CD4-positive, alpha-beta memory T cell (primary cell): Measurements from ENCODE around the gene FBN3. TPM values are rescaled to one million over a fixed set of nuclear protein-coding genes. Genes with fewer than 3 reads are reported as not detected.
A peak's percentile ranks its signal among the peaks of the same experiment; 100 is the strongest.

Experiments used
- CTCF ChIA-PET: fragments of 350-600 bp; sonication (Branson Sonifier 250); formaldehyde crosslinking; loops from one replicate; lab custom pipeline; 2021; ENCODE audit warnings: inconsistent platforms; ENCODE audit not compliant: partially characterized antibody; lab: Charles Lee
- POLR2A ChIA-PET: fragments of 350-600 bp; sonication (Branson Sonifier 250); formaldehyde crosslinking; loops from one replicate; lab custom pipeline; 2021; ENCODE audit not compliant: partially characterized antibody; lab: Charles Lee
- DNase-seq, 5 donors: peaks; one replicate each; pipeline versions ENCODE4 v3.0.0 to v3.0.0-alpha.2; 2020 to 2022; ENCODE audit warnings: mixed read lengths in 1 of 5
- H3K27ac ChIP-seq: one replicate; pipeline ENCODE4 v1.7.0; 2013; ENCODE audit warnings: low read depth, low read length
- H3K27me3 ChIP-seq: 2 replicates; pipeline ENCODE4 v1.7.0; 2013; ENCODE audit warnings: mild to moderate bottlenecking, low read length, moderate library complexity; ENCODE audit not compliant: insufficient read depth
- H3K36me3 ChIP-seq: 2 replicates; pipeline ENCODE4 v1.7.0; 2013; ENCODE audit warnings: mild to moderate bottlenecking, low read length, moderate library complexity; ENCODE audit not compliant: insufficient read depth
- H3K4me1 ChIP-seq: 2 replicates; pipeline ENCODE4 v1.7.0; 2013; ENCODE audit warnings: mild to moderate bottlenecking, low read length, moderate library complexity; ENCODE audit not compliant: insufficient read depth
- H3K4me3 ChIP-seq, 2 donors: one replicate each; pipeline ENCODE4 v1.7.0; 2013; ENCODE audit warnings: low read length in 2 of 2, mild to moderate bottlenecking in 1 of 2
- H3K9me3 ChIP-seq, 2 donors: one replicate each; pipeline ENCODE4 v1.7.0; 2013; ENCODE audit warnings: low read length in 2 of 2, control low read depth in 1 of 2; ENCODE audit not compliant: control insufficient read depth in 1 of 2
- H3K27ac Mint-ChIP-seq, 7 donors: one replicate each; pipeline ENCODE4 v1.8.0; 2020 to 2021; ENCODE audit warnings: mixed read lengths in 7 of 7, mild to moderate bottlenecking in 6 of 7, inconsistent platforms in 3 of 7, moderate library complexity in 3 of 7
- H3K27me3 Mint-ChIP-seq, 2 donors: one replicate each; pipeline ENCODE4 v1.8.0; 2020 to 2021; ENCODE audit warnings: mixed read lengths in 2 of 2
- H3K36me3 Mint-ChIP-seq, 2 donors: one replicate each; pipeline ENCODE4 v1.8.0; 2020 to 2021; ENCODE audit warnings: mixed read lengths in 2 of 2, inconsistent platforms in 1 of 2, mild to moderate bottlenecking in 1 of 2
- H3K4me1 Mint-ChIP-seq, 4 donors: one replicate each; pipeline ENCODE4 v1.8.0; 2020 to 2021; ENCODE audit warnings: mixed read lengths in 4 of 4, mild to moderate bottlenecking in 1 of 4
- H3K4me3 Mint-ChIP-seq, 8 donors: one replicate each; pipeline ENCODE4 v1.8.0; 2020 to 2021; ENCODE audit warnings: mixed read lengths in 8 of 8, mild to moderate bottlenecking in 7 of 8, moderate library complexity in 6 of 8, inconsistent platforms in 3 of 8
- H3K9me3 Mint-ChIP-seq, 8 donors: one replicate each; pipeline ENCODE4 v1.8.0; 2020 to 2021; ENCODE audit warnings: mixed read lengths in 8 of 8, mild to moderate bottlenecking in 5 of 8, inconsistent platforms in 3 of 8, moderate library complexity in 1 of 8
- intact Hi-C: fragments of 100-400 bp; cut with micrococcal nuclease; formaldehyde crosslinking; loops from one replicate; pipeline ENCODE4 v1.15.1; 2023
- polyA plus RNA-seq, 2 donors: library from polyadenylated mRNA; unstranded; fragments of 300-500 nt; fragmentation: Illumina TruSeq; gene quantifications; one replicate each; pipeline ENCODE4 v1.2.3, GENCODE V29; 2021
- total RNA-seq, 2 experiments: library from RNA; stranded (reverse); gene quantifications; one replicate each; pipeline ENCODE4 v1.2.3, GENCODE V29; 2021

The FBN3 gene
- total and polyA plus RNA-seq, 4 experiments from 2014 or later: not detected

- no peak for DNase-seq
- Mint-ChIP-seq H3K27me3 (peaks cover 0 to under 1% of the 10 kb centered on the region in 2 donors), H3K36me3 (peaks cover 2 to 5% of the 10 kb centered on the region in 2 donors), H3K27ac (no peak overlapping the region), H3K4me3 (no peak overlapping the region), H3K4me1 (no peaks in the 10 kb centered on the region), H3K9me3 (peaks cover 0 to 20% (median 15%) of the 10 kb centered on the region in 8 donors)
- ChIA-PET POLR2A (no interaction called here), CTCF (interaction anchor here (0.6 kb wide), 1 partner anchor 123 kb away, joined by 3 read pairs; no protein-coding TSS in a partner anchor)
- Histone ChIP-seq H3K27me3 (no peaks in the 10 kb centered on the region), H3K4me1 (no peaks in the 10 kb centered on the region), H3K4me3 (no peak overlapping the region), H3K9me3 (peaks cover 0 to 15% of the 10 kb centered on the region in 2 donors), H3K27ac (no peak overlapping the region), H3K36me3 (no peaks in the 10 kb centered on the region)
- intact Hi-C loops: no loop called here
These were observed 84.2 kb downstream of the FBN3 start for GRCh38 chr19:8064911-8065874.

- no peaks in the 10 kb centered on the region for H3K4me1 Mint-ChIP-seq
- Histone ChIP-seq H3K4me3 (no peak overlapping the region), H3K27ac (no peak overlapping the region), H3K27me3 (no peaks in the 10 kb centered on the region), H3K4me1 (no peaks in the 10 kb centered on the region), H3K36me3 (no peaks in the 10 kb centered on the region), H3K9me3 (no peaks in the 10 kb centered on the region)
- ChIA-PET POLR2A (no interaction called here), CTCF (no interaction called here)
- DNase-seq: no peak
- peak overlapping the region in 1 of 7 donors; percentile 15 for H3K27ac Mint-ChIP-seq
- H3K4me3 Mint-ChIP-seq: no peak overlapping the region
- intact Hi-C loops: no loop called here
- H3K9me3 Mint-ChIP-seq: peaks cover 0 to 2% (median 0%) of the 10 kb centered on the region in 8 donors
- H3K36me3 Mint-ChIP-seq: no peaks in the 10 kb centered on the region
- no peaks in the 10 kb centered on the region for H3K27me3 Mint-ChIP-seq
These were observed 91.7 kb downstream of the FBN3 start for GRCh38 chr19:8057545-8058270.

- Histone ChIP-seq H3K4me3 (no peak overlapping the region), H3K9me3 (no peaks in the 10 kb centered on the region), H3K27ac (no peak overlapping the region), H3K4me1 (peaks cover 9% of the 10 kb centered on the region), H3K36me3 (no peaks in the 10 kb centered on the region), H3K27me3 (no peaks in the 10 kb centered on the region)
- Mint-ChIP-seq H3K4me1 (peaks cover 5 to 9% (median 6%) of the 10 kb centered on the region in 4 donors), H3K27me3 (no peaks in the 10 kb centered on the region), H3K4me3 (no peak overlapping the region), H3K9me3 (no peaks in the 10 kb centered on the region), H3K36me3 (no peaks in the 10 kb centered on the region), H3K27ac (no peak overlapping the region)
- POLR2A ChIA-PET: no interaction called here
- DNase-seq: no peak
- intact Hi-C loops: no loop called here
- CTCF ChIA-PET: no interaction called here
These were observed 92.9 kb downstream of the FBN3 start for GRCh38 chr19:8056533-8056932.

- H3K27ac Mint-ChIP-seq: no peak overlapping the region
- H3K9me3 Mint-ChIP-seq: no peaks in the 10 kb centered on the region
- intact Hi-C loops: no loop called here
- POLR2A ChIA-PET: no interaction called here
- Histone ChIP-seq H3K9me3 (no peaks in the 10 kb centered on the region), H3K4me1 (peaks cover 19% of the 10 kb centered on the region), H3K27me3 (no peaks in the 10 kb centered on the region), H3K4me3 (no peak overlapping the region), H3K36me3 (no peaks in the 10 kb centered on the region), H3K27ac (no peak overlapping the region)
- CTCF ChIA-PET: interaction anchor here (0.7 kb wide), 1 partner anchor 156 kb away, joined by 3 read pairs; no protein-coding TSS in a partner anchor
- peaks cover 5 to 18% (median 8%) of the 10 kb centered on the region in 4 donors for H3K4me1 Mint-ChIP-seq
- H3K4me3 Mint-ChIP-seq: no peak overlapping the region
- peaks cover 0 to 2% of the 10 kb centered on the region in 2 donors for H3K27me3 Mint-ChIP-seq
- H3K36me3 Mint-ChIP-seq: no peaks in the 10 kb centered on the region
- no peak for DNase-seq
These were observed 95.2 kb downstream of the FBN3 start for GRCh38 chr19:8054169-8054568.

- CTCF ChIA-PET: no interaction called here
These were observed 96.9 kb downstream of the FBN3 start, which contains the start of gene CCL25 for GRCh38 chr19:8052464-8052859. Gene CCL25, plus strand, starts transcription at chr19:8052760. Its CDS starts 290 bp downstream, at chr19:8053050.

GRCh38 chr19:8050274-8051096 is 98.9 kb downstream of the FBN3 start:
- Mint-ChIP-seq H3K4me1 (peaks cover 6 to 19% (median 10%) of the 10 kb centered on the region in 4 donors), H3K4me3 (peak overlapping the region; percentile 55 to 80 (median 72)), H3K27ac (peak overlapping the region in 3 of 7 donors; percentile 29 to 66 (median 54)), H3K9me3 (no peaks in the 10 kb centered on the region), H3K36me3 (no peaks in the 10 kb centered on the region), H3K27me3 (peaks cover 3 to 4% of the 10 kb centered on the region in 2 donors)
- Histone ChIP-seq H3K4me3 (peak overlapping the region in 1 of 2 donors; percentile 40), H3K27ac (no peak overlapping the region), H3K27me3 (no peaks in the 10 kb centered on the region), H3K9me3 (no peaks in the 10 kb centered on the region), H3K36me3 (no peaks in the 10 kb centered on the region), H3K4me1 (peaks cover 19% of the 10 kb centered on the region)
- CTCF ChIA-PET: no interaction called here
- intact Hi-C loops: no loop called here
- POLR2A ChIA-PET: no interaction called here
- DNase-seq: peak; percentile 65 to 87 (median 74)

More at GRCh38 chr19:8052464-8052859, 96.9 kb downstream of the FBN3 start, which contains the start of gene CCL25:
- Mint-ChIP-seq H3K9me3 (no peaks in the 10 kb centered on the region), H3K36me3 (no peaks in the 10 kb centered on the region), H3K4me1 (peaks cover 5 to 19% (median 8%) of the 10 kb centered on the region in 4 donors), H3K27me3 (peaks cover 3 to 4% of the 10 kb centered on the region in 2 donors), H3K27ac (peak within 1 kb of the TSS; percentile 4 to 70 (median 45)), H3K4me3 (peak within 1 kb of the TSS in 3 of 8 donors; percentile 39 to 46 (median 39))
- peaks cover 19% of the 10 kb centered on the region for H3K4me1 ChIP-seq
- no peaks in the 10 kb centered on the region for H3K9me3 ChIP-seq
- no peak for DNase-seq
- no peaks in the 10 kb centered on the region for H3K27me3 ChIP-seq
- H3K4me3 ChIP-seq: no peak within 1 kb of the TSS
- H3K36me3 ChIP-seq: no peaks in the 10 kb centered on the region
- intact Hi-C loops: no loop called here
- POLR2A ChIA-PET: no interaction called here
- no peak within 1 kb of the TSS for H3K27ac ChIP-seq
